Measurements from ENCODE around the gene NOSIP.

Gene NOSIP

GRCh38 chr19:49573009-49573408 lies 7.3 kb downstream of the NOSIP start:
- DNase-seq (ENCODE audit: low read depth): no peak

DNA sequence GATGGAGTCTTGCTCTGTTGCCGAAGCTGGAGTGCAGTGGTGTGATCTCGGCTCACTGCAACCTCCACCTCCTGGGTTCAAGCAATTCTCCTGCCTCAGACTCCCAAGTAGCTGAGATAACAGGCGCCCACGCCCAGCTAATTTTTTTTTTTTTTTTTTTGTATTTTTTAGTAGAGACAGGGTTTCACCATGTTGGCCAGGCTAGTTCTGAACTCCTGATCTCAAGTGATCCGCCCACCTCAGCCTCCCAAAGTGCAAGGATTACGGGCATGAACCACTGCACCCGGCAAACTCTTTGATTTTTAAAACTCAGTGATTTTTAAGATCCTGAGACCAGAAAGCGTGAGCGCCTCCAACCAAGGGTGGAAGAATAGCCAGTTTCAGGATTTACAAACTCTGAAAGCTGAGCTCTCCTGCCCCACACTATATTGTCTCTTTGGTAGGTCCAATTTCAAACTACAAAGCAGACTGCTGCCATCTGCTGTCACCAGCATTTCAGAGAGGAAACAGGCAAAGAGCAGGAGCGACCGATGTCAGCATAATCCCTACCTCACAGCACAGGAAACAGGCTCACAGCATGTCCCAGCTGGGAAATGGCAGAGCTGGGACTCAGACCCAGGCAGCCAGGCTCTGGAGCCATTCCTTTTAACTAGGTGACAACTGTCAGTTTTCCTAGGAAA lies 9.2 kb downstream of the NOSIP start:
- no peak for DNase-seq (ENCODE audit: low read depth)

DNA sequence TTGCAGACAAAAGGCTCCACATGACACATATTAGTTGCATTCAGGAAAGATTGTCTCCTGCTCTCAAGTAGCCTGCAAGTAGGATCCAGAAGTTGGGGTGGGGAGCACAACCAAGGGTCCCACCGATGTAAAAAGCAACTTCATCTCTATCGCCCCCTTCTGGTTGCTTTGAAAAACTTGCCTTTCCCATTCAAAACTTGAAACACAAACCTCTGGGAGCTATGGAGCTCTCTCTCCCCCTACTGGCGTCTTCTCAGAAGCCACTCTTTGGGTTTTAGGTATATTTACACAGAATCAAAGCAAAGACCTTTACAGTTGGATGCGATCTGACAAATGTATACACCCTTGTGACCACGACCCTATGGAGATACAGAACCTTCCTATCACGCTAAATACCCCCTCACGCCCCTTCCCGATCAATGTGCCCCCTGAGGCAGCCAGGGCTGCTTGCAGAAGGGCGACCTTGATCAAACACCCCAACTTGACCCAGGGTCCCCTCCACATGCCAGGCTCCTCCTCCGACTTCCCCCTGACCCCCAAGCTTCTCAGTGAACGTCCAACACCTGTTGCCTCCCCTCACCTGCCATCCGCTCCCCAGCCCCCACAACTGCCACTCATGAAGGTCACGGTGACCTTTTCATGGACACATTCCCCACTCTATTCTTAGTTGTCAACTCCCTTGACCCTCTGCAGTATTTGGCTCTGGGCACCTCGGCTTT lies 10.1 kb downstream of the NOSIP start:
- DNase-seq (ENCODE audit: low read depth): peak; percentile 69

GRCh38 chr19:49567861-49568441 lies 12.4 kb downstream of the NOSIP start:
- DNase-seq (ENCODE audit: low read depth): no peak

GRCh38 chr19:49566302-49566701 lies 14.1 kb downstream of the NOSIP start:
- no peak for DNase-seq (ENCODE audit: low read depth)

DNA sequence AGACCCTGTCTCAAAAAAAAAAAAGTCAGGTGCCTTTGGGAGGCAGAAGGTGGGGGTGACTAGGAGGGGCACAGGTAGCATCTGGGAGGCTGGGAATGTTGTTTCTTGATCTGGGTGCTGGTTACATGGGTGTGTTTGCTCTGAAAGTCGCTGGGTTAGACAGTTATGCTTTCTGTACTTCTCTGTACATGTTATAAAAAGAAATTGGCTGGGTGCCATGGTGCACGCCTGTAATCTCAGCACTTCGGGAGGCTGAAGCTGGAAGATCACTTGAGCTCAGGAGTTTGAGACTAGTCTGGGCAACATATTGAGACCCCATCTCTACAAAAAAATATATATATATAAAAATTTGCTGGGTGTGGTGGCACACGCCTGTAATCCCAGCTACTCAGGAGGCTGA lies 15.1 kb downstream of the NOSIP start:
- DNase-seq (ENCODE audit: low read depth): no peak

DNA sequence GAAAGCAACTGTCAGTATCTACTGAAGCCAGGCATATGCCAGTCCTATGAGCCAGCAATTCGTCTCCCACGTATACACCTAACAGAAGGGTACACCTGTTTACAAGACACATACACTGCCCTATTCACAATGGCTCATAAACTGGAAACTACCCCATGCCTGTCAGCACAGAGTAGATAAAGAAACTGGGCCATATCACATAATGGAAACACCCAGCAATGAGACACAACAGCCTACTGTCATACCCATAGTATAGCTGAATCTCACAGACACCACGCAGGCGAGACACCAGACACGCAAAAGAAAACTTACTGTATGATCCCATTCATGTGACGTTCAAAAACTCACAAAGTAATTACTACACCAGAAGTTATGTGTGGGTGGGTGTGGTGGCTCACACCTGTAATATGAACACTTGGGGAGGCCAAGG lies 15.7 kb downstream of the NOSIP start:
- no peak for DNase-seq (ENCODE audit: low read depth)

GRCh38 chr19:49560358-49560900 lies 19.9 kb downstream of the NOSIP start:
- DNase-seq (ENCODE audit: low read depth): no peak

DNA sequence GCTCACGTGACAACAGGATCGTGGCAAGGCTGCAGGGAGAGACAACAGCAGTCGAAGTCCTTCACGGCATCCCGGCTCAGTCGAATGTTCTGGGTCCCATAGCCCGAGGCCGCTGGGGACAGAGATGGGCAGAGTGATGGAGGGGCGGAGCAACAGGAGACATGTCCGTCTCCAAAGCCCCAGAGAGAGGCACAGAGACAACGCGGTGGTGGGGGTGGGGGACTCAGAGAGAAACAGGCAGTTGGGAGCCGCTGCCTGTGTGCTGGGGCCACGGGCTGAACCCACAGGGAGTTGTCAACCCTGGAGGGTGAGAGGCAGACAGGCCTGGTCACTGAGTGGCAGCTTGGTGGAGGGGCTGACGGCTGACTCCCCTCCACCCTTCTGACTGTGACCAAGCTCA lies 20.4 kb downstream of the NOSIP start:
- no peak for DNase-seq (ENCODE audit: low read depth)

DNA sequence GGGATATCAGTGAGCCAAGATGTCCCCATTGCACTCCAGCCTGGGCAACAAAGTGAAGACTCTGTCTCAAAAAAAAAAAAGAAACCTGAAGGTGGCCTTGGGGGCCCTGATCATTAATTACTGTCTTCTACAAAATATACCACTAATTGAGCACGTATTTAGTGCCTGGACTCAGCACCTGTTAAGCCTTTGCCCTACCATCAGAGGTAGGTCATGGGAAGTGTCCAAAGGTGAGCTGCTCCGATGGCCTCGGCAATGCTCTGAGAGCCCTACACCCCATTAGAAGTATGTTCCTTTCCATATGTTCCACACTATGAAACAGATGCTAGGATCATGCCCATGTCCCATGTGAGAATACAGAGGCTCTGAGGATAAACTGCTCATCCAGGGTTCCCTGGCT lies 20.9 kb downstream of the NOSIP start:
- DNase-seq (ENCODE audit: low read depth): no peak

GRCh38 chr19:49558591-49558990 lies 21.8 kb downstream of the NOSIP start:
- DNase-seq (ENCODE audit: low read depth): no peak

GRCh38 chr19:49557641-49558325 lies 22.6 kb downstream of the NOSIP start:
- DNase-seq (ENCODE audit: low read depth): no peak

DNA sequence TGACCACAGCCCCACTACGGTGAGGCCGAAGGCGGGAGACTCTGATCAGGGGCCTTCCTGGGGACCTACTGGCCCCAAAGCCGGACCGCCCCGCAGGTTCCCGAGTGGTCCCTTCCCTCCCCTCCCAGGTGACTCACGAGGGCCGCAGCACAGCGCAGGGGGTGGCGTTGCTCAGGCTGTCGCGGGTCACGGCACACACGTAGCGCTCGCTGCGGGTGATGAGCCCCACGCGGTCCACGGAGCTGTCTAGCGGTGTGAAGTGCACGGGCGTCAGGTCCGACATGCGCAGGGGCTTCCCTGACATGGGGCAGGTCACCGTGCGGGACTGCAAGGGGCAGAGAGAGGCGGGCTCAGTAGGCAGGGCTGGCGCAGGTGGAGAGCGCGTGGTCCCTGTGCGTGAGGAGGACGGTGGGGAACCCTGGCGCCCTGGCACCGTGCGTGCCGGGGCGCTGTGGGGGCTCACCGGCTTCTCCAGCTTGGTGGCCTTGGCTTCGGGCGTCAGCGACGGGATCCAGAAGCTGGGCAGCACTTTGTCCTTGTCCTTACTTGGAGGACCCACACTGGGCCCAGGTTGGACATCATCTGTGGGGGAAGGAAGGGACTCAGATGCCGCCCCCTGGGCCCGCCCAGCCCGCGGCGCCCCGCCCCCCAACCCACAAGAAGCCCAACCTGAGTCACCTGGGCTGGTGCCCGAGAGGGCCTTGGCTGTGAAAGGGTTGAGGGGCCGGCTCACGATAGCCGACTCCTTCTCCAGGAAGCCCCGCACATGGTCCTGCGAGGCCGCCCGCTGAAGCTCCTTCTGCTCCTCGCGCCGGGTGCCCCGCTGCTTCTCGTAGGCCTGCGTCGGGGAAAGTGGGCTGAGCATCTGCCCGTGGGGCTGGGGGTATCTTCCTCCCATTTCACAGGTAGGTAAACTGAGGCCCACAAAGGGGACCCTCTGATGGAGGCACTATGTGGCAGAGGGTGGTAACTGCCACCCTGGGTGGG lies 23.7 kb downstream of the NOSIP start:
- no peak for DNase-seq (ENCODE audit: low read depth)

DNA sequence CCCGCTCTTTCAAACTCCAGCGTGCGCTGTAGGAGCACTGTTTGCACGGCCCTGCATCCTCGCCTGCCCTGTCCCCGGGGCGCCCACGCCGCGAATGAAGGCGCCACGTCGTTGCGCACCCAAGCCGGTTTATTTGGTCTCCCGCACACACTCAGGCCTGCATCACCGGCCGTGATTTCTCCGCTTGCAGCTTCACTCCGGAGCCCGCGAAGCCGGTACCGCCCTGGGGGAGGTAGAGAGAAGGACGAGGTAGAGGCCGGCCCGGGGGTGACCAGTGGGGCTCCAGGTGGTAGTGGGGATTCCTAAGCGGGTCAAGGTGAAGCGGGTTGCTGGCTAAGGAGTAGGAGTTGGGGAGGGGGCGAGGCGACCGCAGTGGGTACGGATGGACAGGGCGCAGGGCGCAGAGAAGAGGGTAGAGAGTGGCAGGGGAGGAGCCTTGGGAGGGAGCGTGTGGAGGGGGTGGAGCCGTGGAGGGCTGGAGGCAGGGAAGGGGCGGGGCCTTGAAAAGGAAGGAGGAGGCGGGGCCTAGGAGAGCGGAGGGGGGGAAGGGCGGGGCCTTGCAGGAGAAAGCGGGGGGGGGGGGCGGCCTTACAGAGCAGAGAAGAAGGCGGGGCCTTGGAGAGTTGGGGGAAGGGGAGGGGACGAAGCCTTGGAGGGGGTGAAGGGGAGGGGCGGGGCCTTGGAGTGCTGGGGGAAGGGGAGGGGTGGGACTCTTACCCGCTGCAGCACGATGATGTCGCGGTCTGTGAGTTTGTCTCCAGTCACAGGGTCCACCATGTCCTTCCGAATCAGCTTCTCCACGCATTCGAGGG lies 24.6 kb downstream of the NOSIP start:
- DNase-seq (ENCODE audit: low read depth): no peak

- no peak for DNase-seq (ENCODE audit: low read depth)
These were observed 25.6 kb downstream of the NOSIP start for GRCh38 chr19:49554701-49555181.

- DNase-seq (ENCODE audit: low read depth): peak; percentile 60
These were observed 26.7 kb downstream of the NOSIP start for GRCh38 chr19:49553451-49554271.

- DNase-seq (ENCODE audit: low read depth): no peak
These were observed 27.6 kb downstream of the NOSIP start for GRCh38 chr19:49552749-49553148.

DNA sequence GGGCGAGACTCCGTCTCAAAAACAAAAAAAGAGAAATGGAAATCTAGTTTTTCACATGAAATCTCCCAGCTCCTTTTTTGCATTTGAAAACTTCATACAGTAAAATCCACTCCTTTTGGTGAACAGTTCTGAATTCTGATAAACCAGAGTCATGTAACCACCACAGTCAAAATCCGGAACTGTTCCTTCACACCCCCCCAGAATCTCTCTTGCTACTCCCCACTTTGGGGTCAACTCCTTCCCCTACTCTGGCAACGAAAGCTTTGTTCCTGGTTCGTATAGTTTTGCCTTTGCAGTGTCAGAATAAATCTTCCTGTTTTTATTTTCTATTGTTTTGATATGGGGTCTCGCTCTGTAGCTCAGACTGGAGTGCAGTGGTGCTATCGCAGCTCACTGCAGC lies 28.8 kb downstream of the NOSIP start:
- DNase-seq (ENCODE audit: low read depth): no peak

- DNase-seq (ENCODE audit: low read depth): no peak
These were observed 31.3 kb downstream of the NOSIP start for GRCh38 chr19:49549045-49549444.
